GM12873 (cell line): ENCODE measurements around the gene DHDDS.

Experiments used
- TF ChIP-seq, protein P1 (sequence below): IDR thresholded peaks from 2 replicates; pipeline ENCODE4 v1.5.1; 2012; ENCODE audit warnings: low read depth, mild to moderate bottlenecking, moderate library complexity, low read length, control low read depth; ENCODE audit not compliant: insufficient read depth; ENCODE audit errors: missing control alignments

The DHDDS gene

DNA sequence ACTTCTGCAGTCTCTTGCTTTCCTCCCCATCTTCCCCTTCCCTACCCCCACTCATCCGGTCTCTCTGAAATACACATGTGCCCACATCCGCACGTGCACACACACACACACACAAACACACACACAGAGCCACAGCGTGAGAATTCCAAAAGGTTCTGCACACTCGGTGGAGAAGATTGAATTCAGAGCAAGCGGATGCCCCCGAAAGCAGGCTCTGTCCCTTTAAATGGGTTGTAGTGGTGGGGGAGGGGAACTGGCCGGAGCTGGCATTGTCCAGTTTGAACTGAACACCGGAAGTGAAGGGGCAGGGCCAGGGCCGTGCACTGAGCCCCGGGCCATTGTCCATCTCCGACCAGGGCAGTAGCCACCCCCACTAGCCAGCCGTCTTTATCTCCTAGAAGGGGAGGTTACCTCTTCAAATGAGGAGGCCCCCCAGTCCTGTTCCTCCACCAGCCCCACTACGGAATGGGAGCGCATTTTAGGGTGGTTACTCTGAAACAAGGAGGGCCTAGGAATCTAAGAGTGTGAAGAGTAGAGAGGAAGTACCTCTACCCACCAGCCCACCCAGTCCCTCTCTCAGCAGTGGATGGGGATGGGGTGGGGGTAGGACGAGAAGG lies 22.8 kb upstream of the DHDDS start:
- TF ChIP-seq, protein P1, sequence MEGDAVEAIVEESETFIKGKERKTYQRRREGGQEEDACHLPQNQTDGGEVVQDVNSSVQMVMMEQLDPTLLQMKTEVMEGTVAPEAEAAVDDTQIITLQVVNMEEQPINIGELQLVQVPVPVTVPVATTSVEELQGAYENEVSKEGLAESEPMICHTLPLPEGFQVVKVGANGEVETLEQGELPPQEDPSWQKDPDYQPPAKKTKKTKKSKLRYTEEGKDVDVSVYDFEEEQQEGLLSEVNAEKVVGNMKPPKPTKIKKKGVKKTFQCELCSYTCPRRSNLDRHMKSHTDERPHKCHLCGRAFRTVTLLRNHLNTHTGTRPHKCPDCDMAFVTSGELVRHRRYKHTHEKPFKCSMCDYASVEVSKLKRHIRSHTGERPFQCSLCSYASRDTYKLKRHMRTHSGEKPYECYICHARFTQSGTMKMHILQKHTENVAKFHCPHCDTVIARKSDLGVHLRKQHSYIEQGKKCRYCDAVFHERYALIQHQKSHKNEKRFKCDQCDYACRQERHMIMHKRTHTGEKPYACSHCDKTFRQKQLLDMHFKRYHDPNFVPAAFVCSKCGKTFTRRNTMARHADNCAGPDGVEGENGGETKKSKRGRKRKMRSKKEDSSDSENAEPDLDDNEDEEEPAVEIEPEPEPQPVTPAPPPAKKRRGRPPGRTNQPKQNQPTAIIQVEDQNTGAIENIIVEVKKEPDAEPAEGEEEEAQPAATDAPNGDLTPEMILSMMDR, result no peak

DNA sequence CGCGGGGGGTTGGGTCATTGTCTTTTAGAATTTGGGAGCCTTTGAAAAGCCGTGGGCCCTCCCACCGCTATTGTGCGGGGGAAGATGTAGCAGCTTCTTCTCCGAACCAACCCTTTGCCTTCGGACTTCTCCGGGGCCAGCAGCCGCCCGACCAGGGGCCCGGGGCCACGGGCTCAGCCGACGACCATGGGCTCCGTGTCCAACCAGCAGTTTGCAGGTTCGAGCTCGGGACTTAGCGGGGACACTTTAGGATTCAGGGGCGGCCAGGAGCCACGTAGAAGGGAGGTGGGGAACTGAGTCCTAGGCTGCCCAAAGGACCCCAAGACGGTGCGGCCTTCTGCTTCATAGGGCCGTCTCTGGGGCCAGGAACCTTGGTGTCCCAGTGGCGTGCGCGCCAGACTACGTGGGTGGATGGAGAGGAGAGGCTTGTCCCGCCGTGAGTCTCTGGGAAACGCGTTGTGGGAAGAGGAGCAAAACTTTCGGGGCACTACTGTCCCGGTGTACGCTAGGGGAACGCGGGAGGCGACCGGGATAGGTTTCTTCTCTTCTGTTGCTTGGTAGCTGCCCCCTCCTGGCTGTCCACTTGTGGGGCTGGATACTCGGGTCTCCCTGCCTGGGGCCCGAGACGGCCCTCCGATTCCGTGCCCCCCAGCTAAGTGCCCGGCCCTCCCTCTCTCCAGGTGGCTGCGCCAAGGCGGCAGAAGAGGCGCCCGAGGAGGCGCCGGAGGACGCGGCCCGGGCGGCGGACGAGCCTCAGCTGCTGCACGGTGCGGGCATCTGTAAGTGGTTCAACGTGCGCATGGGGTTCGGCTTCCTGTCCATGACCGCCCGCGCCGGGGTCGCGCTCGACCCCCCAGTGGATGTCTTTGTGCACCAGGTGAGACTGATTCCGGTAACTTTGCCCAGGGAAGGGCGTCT lies 21.2 kb upstream of the DHDDS start, which contains the start of gene LIN28A:
Gene LIN28A, plus strand, starts transcription at position 112 of the 918 bp plus-strand sequence. Its CDS starts 75 bp downstream, at position 187.
- TF ChIP-seq, protein P1, result no peak

DNA sequence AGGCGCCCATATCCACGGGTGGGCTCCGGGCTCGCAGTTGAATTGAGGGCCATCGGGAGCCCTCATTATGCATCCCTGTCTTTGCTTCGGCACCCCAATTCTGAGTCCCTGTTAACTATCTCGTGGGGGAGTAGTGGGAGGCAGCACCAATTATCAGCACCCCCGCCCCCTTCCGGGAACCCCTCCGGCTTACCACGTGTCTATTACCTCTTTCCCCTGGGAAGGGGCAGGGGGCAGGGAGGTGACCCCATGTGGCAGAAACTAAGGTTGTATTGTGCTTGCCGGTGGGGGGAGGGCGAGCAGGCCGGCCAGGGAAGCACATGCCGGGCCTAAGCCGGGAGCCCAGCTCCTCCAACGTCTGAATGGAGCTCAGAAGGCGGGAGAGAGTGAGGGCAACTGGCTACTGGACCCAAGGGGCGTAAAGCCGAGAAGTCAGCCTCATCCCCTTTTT lies 20.5 kb upstream of the DHDDS start:
- TF ChIP-seq, protein P1, result no peak

DNA sequence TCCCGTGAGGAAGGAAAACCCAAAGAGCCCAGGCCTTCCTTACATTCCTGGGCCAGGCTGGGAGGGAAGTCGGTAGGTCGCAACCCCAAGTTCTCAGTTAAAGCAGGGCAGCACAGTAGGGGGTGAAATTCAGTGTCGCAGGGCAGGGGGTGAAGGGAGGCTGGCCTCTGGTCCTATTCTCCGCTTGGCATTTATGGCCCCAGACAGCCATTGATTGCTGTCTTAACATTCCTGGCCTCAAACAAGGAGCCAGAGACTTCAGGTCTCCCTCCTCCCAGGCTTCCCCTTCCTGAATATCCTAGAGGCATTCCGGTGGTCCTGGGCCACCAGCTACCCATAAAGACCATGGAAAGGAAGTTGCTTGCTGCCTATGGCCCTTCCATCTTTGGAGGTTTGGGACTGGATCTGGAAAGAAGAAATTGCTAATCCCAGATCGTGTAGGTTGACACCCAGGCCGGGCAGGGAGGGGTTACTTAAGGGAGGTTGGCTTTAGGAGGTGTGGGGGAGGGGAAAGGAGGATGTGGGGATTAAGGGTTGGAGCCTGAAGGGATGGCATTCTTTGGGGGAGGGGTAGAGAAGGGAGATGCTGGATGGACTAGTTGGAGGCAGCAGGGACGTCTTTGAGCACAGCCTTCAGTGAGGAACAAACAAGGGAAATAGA lies 19.8 kb upstream of the DHDDS start:
- TF ChIP-seq, protein P1, result no peak

DNA sequence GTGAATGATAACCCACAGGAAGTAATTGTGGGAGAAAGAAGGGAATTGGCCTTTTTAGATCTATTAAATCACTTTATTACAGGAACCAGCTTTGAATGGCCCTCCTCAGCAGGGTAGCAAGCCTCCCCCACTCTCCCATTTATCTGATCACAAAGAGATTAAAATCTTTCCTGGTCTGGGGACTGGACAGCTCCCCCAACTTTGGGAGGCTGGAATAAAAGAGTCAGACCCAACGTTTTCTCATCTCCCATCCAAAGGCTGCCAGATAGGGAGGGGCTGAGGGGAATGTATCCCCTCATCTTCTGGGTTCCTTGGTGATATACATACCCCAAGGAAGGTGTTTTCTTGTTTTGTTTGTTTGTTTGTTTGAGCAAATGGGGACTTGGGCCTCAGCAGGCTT lies 19.1 kb upstream of the DHDDS start:
- TF ChIP-seq, protein P1, result no peak

DNA sequence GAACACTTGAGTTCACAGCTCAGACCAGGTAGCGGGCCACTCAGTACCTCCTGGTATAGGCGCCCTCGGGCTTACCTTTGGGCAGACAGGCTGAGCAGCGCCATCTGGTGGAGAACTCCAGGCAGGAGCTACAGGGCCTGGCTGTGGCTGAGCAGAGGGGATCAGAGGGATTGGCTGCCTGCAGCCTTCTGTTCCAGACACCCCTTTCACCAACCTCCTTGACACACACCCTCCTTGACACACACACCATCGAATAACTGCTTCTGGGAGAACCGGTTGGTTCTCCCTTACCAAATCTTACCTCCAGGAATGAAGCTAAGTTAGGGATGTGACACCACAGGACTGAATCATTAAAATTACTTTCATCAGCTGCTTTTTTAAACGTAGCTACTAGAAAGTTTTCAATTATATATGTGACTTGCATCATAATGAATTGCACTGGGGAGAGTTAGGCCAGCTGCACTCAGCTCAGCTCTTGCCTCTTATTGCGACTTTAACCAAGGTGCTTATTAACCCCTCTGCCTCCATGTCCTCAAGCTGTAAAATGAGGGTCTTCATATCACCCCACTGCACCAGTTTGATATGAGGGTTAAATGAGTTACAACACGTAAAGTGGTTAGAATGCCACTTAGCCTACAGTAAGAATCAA lies 14.9 kb upstream of the DHDDS start:
- TF ChIP-seq, protein P1, result peak; percentile 99
